ENCODE results near the gene C1orf87. TPM values are rescaled to one million over a fixed set of nuclear protein-coding genes. Genes with fewer than 3 reads are reported as not detected.

The C1orf87 gene
- total RNA-seq, 1 experiment from 2014 or later = 0.33 TPM

DNA sequence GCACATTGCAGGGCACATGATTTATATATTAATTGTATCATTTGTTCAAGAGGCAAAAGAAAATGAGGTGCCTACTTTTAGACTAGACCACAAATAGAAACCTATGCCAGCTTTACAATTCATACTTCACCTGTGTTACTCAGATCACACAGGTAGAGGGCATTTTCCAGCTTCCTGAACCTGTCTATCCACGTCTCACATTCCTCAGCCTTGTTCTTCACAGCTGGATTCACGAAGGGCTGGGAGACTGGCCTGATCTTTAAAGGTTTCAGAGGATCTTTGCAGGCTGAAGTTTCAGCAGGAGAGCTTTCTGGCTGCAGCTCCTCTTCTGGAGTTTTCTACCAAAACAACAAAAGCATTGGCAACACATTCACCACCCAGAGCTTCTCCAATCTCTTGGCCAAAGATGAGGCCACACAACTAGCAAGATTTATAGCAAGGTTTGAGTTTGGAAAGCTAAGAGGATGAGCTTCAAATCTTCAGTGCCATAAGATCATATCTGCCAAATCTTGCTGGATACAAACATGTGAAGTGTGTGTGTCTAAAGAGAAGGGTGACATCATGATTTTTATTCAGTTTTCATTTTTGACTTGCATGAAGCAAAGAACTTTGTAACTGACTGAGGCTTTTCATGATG is 76.0 kb downstream of the C1orf87 start:
- Histone ChIP-seq H3K4ac (ENCODE audit: low read depth, low read length) (no peak overlapping the region), H3K18ac (ENCODE audit: insufficient read length, low read depth, low read length) (no peak overlapping the region), H3T11ph (ENCODE audit: low read length) (no peak overlapping the region), H3K4me1 (ENCODE audit: insufficient read depth, low read length) (no peaks in the 10 kb centered on the region; the same call in 1 of the 2 replicates), H3K23ac (ENCODE audit: insufficient read length, low read depth, low read length) (no peak overlapping the region), H3K79me2 (ENCODE audit: insufficient read depth, low read length) (no peaks in the 10 kb centered on the region), H3K9me3 (ENCODE audit: control insufficient read depth, low read depth, low read length) (no peaks in the 10 kb centered on the region), H3K4me2 (ENCODE audit: insufficient read depth, insufficient read length, low read length) (no peak overlapping the region), H3K56ac (ENCODE audit: insufficient read length, low read depth, low read length) (no peak overlapping the region), H2BK12ac (ENCODE audit: insufficient read length, low read depth, low read length) (no peak overlapping the region), H2BK5ac (ENCODE audit: insufficient read length, low read length) (no peak overlapping the region), H3K27ac (ENCODE audit: insufficient read length, low read depth, low read length) (no peak overlapping the region), H4K5ac (ENCODE audit: insufficient read length, low read depth, low read length) (no peak overlapping the region), H3K14ac (ENCODE audit: insufficient read depth, low read length) (no peak overlapping the region), H3K9ac (ENCODE audit: extremely low read depth, insufficient read length, low read length) (no peak overlapping the region), H3K79me1 (ENCODE audit: insufficient read depth, low read depth, low read length, poor library complexity, severe bottlenecking) (no peaks in the 10 kb centered on the region), H2BK120ac (ENCODE audit: low read depth, low read length, poor library complexity, severe bottlenecking) (no peak overlapping the region), H2AFZ (ENCODE audit: low read length) (no peak overlapping the region), H4K8ac (replicated peaks; ENCODE audit: insufficient read length, low read depth, low read length) (no peak overlapping the region), H3K23me2 (ENCODE audit: insufficient read length, low read depth, low read length, poor library complexity, severe bottlenecking) (no peaks in the 10 kb centered on the region), H2BK15ac (ENCODE audit: low read depth, low read length) (no peak overlapping the region), H3K27me3 (ENCODE audit: insufficient read depth, low read length) (no peaks in the 10 kb centered on the region), H2AK5ac (ENCODE audit: insufficient read length, low read length) (no peak overlapping the region), H4K91ac (ENCODE audit: insufficient read length, low read depth, low read length) (no peak overlapping the region), H4K20me1 (ENCODE audit: control insufficient read depth, insufficient read depth, insufficient read length) (no peaks in the 10 kb centered on the region), H2BK20ac (ENCODE audit: low read depth, low read length, poor library complexity, severe bottlenecking) (no peak overlapping the region)
- Mint-ChIP-seq H3K9me3 (no peaks in the 10 kb centered on the region), H3K27ac (0 out of 7 replicates have a peak overlapping the region, but pooled peaks of 1 of the 3 experiments have one; percentile 49), H3K36me3 (ENCODE audit: insufficient read depth in 1 of 3, low read depth in 3 of 3) (no peaks in the 10 kb centered on the region), H3K4me1 (peaks cover 28 to 33% of the 10 kb centered on the region in 2 experiments), H3K27me3 (ENCODE audit: low read depth) (no peaks in the 10 kb centered on the region), H3K4me3 (no peak overlapping the region)
- TF ChIP-seq, protein P1, sequence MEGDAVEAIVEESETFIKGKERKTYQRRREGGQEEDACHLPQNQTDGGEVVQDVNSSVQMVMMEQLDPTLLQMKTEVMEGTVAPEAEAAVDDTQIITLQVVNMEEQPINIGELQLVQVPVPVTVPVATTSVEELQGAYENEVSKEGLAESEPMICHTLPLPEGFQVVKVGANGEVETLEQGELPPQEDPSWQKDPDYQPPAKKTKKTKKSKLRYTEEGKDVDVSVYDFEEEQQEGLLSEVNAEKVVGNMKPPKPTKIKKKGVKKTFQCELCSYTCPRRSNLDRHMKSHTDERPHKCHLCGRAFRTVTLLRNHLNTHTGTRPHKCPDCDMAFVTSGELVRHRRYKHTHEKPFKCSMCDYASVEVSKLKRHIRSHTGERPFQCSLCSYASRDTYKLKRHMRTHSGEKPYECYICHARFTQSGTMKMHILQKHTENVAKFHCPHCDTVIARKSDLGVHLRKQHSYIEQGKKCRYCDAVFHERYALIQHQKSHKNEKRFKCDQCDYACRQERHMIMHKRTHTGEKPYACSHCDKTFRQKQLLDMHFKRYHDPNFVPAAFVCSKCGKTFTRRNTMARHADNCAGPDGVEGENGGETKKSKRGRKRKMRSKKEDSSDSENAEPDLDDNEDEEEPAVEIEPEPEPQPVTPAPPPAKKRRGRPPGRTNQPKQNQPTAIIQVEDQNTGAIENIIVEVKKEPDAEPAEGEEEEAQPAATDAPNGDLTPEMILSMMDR (conservative IDR thresholded peaks at IDR 0.05) = peak; percentile 53
- DNase-seq = peak; percentile 41
- WGBS (ENCODE audit: extremely low coverage, insufficient read length, low lambda C conversion rate) = no CpG with 5 or more reads among the region's 2 CpGs
